Fibroblast of the conjunctiva (primary cell): ENCODE results near the gene NGDN.
A peak's percentile ranks its signal among the peaks of the same experiment; 100 is the strongest.
"Not testable (repeated sequence)": the region's sequence is repeated elsewhere in the genome, so short reads cannot be mapped to it uniquely, and the experiment has no call there.

Source experiments
- DNase-seq: peaks from one replicate; pipeline ENCODE4 v3.0.0-alpha.2; 2010; ENCODE audit warnings: low read depth

The NGDN gene, protein sequence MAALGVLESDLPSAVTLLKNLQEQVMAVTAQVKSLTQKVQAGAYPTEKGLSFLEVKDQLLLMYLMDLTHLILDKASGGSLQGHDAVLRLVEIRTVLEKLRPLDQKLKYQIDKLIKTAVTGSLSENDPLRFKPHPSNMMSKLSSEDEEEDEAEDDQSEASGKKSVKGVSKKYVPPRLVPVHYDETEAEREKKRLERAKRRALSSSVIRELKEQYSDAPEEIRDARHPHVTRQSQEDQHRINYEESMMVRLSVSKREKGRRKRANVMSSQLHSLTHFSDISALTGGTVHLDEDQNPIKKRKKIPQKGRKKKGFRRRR

GRCh38 chr14:23469127-23469905 lies at the start of gene NGDN:
Gene NGDN, plus strand, starts transcription at chr14:23469703. Its CDS starts 13 bp downstream, at chr14:23469716.
- peak; percentile 100 for DNase-seq

- no peak for DNase-seq
These were observed 47.9 kb upstream of the NGDN start for GRCh38 chr14:23421594-23421993.

DNA sequence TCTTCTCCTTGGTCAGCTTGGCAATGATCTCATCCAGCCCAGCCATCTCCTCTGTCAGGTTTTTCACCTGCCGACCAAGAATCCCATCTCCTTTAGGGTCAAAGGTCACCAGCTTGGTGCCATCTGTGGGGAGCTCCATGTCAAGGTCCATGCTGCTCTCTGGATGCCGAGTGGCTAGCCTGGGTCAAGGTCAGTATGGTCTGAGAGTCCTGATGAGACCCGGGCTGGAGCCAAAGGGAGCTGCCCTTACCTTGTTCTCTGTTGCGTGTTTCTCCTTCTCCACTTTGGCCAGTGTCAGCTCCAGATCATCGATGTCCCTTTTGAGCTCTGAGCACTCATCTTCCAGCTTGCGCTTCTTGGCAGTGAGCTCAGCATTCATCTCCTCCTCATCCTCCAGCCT lies 45.8 kb upstream of the NGDN start:
- DNase-seq: no peak

- no peak for DNase-seq
These were observed 44.3 kb upstream of the NGDN start for GRCh38 chr14:23425169-23425568.

GRCh38 chr14:23425798-23426197 lies 43.7 kb upstream of the NGDN start:
- not testable (repeated sequence) for DNase-seq

DNA sequence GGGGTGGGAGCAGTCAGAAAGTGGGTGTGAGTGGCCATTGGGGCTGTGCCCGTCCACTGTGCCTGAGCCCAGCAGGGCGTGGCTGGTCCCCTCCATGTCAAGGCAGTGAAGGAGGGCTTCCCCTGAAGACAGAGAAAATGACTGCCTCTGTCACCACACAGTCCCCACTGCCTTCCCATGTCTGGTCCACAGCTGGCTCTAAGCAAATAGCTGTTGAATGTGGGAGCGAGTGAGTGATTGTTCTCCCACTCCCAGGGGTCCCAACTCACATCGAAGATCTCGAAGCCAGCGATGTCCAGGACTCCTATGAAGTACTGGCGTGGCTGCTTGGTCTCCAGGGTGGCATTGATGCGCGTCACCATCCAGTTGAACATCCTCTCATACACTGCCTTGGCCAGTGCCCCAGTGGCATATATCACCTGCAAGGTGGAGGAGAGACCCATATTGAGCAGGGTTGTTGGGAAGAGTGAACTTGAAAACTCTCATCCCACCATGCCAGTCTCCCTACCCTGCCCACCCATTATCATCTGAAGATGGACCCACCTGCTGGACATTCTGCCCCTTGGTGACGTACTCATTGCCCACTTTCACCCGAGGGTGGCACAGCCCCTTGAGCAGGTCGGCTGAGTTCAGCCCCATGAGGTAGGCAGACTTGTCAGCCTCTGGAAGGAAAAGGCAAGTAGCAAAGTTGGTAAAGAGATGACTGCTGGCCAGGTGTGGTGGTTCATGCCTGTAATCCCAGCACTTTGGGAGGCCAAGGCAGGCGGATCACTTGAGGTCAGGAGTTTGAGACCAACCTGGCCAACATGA lies 40.6 kb upstream of the NGDN start:
- no peak for DNase-seq

GRCh38 chr14:23430016-23430722 lies 39.3 kb upstream of the NGDN start:
- DNase-seq: no peak

DNA sequence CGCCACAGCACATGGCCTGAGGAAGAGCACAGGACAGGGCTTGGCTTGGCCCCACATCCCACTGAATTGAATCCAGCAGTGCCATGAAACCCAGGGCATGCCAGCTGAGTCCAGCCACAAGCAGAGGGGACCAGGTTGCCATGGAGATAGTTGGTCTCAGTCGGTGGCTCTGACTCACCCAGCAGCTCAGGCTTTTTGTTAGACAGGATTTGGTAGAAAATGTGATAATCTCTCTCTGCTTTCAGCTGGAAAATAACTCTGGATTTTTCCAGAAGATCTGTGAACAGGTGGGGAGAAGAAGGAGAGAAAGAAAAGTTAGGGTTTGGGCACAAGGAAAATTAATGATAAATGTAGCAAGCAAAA lies 38.8 kb upstream of the NGDN start:
- DNase-seq: no peak

GRCh38 chr14:23431486-23431885 lies 38.0 kb upstream of the NGDN start:
- DNase-seq: no peak

DNA sequence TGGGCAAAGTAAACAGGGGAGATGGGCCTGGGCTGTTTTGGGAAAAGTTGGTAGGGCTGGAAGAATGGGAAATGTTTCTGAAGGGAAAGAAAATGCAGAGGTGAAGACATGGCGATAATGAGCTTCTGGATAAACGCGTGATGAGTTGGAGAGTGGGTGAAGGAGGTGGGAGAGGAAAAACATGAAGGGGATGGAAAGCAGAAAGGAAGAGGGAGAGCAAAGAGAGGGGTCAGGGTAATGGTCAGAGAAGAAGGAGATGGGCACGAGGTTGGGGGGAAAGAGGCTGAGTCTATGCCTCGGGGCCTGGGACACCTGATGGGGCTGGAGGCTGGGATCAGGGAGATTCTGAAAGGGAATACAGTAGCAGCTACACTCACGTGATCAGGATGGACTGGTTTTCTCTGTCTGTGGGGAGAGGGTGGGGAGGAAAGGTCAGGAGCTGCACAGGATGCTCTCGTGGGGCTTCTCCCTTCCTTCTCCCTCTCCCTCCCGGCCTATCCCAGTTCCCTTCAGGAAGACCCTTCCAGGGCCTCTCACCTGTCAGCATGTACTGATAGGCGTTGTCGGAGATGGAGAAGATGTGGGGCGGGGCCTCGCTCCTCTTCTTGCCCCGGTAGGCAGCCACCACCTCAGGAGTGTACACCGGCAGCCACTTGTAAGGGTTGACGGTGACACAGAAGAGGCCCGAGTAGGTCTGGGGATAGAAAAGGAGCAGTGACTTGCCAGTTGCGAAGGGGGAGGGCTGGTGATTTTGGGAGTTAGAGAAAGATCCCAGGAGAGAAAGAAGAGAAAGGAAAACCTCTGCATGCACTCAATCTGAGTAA lies 37.2 kb upstream of the NGDN start:
- DNase-seq: no peak

- no peak for DNase-seq
These were observed 36.6 kb upstream of the NGDN start for GRCh38 chr14:23432946-23433345.

GRCh38 chr14:23433457-23433856 lies 36.0 kb upstream of the NGDN start:
- DNase-seq: no peak

DNA sequence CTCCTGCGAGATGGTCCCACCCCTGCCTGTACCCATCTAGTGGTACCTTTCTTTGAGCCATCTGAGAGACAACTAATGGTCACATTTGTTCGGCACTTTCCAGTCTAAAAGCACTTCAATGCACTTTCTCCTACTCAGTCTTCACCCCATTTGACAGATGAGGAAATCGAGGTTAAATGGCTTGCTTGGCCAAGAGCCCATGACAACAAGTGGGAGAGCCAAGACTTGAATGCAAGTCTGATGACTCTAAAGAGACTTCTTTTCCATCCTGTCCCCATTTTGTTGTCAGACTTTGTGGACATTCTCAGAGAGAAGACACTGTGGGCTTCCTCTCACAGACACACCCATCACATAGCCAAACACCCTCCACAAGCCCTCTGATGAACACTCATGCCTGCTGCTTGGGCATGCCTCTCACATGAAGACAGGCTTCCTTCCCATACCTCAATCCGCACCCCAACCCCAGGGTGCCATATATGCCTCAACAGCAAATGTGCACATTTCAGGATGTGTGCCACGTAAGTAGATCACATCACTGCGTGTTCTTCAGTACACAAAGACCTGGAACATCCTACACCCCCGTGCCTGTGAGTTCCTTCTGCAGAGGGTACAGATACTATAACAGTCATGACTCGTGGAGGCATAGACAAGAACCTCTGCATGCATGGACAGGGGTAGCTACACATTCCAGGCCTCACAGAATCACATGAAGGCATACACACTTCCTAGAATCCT lies 34.8 kb upstream of the NGDN start:
- no peak for DNase-seq

DNA sequence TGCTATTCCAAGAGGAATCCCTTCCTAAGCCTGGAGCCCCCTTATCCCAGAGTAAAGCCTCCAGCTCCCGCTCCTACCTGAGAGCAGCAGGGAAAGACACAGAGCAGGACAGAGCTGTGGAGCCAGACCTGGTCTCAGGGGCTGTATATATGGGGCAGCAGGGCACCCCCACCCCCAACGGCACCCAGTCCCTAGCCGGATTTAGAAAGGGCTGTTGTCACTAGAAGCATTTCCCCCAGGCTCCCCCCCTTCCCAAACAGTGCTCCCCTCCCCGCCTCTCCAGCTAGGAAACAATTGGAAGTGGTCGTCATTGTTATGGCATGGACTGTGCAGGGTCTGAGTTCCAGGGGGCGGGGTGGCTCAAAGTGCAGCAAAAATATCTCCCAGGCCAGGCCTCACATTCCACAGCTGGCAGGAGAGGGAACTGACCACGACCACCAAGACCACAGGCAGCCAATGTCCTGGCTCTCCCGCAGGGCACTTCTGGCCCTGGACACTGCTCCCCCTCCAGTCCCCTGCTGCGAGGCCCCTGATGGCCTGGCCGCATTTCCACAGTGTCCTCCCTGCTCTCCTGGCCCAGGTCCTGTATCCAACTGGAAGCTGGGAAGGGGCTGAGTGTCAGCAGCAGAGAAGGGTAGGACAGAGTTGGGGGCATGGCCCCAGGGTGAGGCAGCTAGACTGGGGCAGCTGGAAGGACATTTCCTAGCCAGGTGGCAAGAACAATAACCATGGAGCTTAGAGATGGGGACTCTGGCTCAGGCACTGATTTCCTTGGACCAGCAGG lies 33.8 kb upstream of the NGDN start, which contains the start of gene MYH7:
TSS of gene MYH7 (minus strand) at position 118 of the 784 bp plus-strand sequence. CDS start 1,928 bp downstream, outside the sequence.
- no peak for DNase-seq

DNA sequence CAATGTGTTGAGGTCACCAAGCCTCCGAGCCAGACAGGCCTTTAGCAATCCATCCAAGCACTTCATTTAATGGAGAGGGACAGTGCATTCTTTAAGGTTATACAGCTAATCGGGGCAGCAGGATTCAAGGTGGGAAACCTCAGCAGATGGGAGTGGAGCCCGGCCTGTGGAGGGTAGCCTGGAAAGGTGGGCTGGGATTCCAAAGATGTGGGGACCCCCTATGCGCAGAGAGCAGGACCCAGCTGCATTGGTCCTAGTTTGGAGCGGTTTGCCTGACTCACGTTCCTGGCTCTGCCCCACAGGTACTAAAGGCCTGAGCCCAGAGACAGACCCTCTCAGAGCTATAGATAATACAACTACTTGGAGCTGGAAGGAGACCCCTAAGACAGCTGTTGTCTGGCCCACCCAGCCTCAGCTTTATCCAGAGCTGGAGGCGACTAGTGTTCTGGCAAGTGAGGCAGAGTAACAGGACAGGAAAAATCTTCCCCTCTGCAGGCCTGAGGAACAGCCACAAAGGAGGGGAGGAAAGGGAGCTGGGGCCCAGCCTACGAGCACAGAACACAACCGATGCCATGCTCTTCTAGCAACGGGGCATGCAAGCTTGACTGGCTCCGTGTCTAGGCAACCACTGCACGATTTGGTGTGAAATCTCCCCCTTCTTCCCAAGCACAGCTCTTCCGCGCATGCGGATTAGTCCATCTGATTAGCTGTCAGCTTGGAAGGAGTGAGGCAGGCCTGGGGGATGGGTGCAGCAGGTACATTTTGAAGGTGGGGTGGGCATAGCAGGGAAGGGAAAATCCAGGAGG lies 33.0 kb upstream of the NGDN start:
- DNase-seq: no peak

- no peak for DNase-seq
These were observed 32.1 kb upstream of the NGDN start for GRCh38 chr14:23437133-23438100.
